K562 treated with DMSO at 1 percent for 48 hours (cell line): Measurements from ENCODE around the gene KDM1B. TPM values are rescaled to one million over a fixed set of nuclear protein-coding genes. Genes with fewer than 3 reads are reported as not detected.

Experiments used
- total RNA-seq: library from RNA; unstranded; fragments of 300-600 nt; gene quantifications from 2 replicates; pipeline ENCODE4 v1.2.3, GENCODE V29; 2022; ENCODE audit warnings: low replicate concordance; ENCODE audit errors: extremely low read depth

Gene KDM1B
- not detected in 2 replicates for total RNA-seq

GRCh38 chr6:18155150-18155863 lies at the start of gene KDM1B:
KDM1B (plus strand) TSS chr6:18155422; CDS start chr6:18159896, 4,474 bp downstream.

GRCh38 chr6:18122128-18123093 lies 32.8 kb upstream of the KDM1B start, which contains the start of gene NHLRC1:
NHLRC1 (minus strand) TSS chr6:18122677; CDS start chr6:18122606, 71 bp downstream.

GRCh38 chr6:18154507-18155149 lies 594 bp upstream of the KDM1B start, which contains the start of gene TPMT:
TPMT (minus strand) TSS chr6:18155077; CDS start chr6:18149127, 5,950 bp downstream.

GRCh38 chr6:18264219-18264922 lies 109.1 kb downstream of the KDM1B start, which contains the start of gene DEK:
DEK (minus strand) TSS chr6:18264530; CDS start chr6:18263987, 543 bp downstream.

Other genes with a start within 250 kb of the KDM1B start
- not detected in 2 replicates for gene KIF13A, start 167.8 kb upstream of the KDM1B start, total RNA-seq
- not detected in 2 replicates for gene NHLRC1, start 32.7 kb upstream of the KDM1B start, total RNA-seq
- not detected in 2 replicates for gene TPMT, start 345 bp upstream of the KDM1B start, total RNA-seq
- not detected in 2 replicates for gene DEK, start 109.1 kb downstream of the KDM1B start, total RNA-seq
- gene RNF144B, start 231.9 kb downstream of the KDM1B start, total RNA-seq: not detected in 2 replicates